H1 (cell line): ENCODE data around the gene PIEZO1. TPM values are rescaled to one million over a fixed set of nuclear protein-coding genes. Genes with fewer than 3 reads are reported as not detected.

ENCODE experiments used
- CTCF ChIA-PET: fragments of 300-600 bp; sonication (Branson Sonifier 250); formaldehyde crosslinking; loops from one replicate; lab custom pipeline; 2021; ENCODE audit not compliant: partially characterized antibody; lab: Charles Lee
- POLR2A ChIA-PET: fragments of 300-600 bp; sonication (Branson Sonifier 250); formaldehyde crosslinking; loops from one replicate; lab custom pipeline; 2021; ENCODE audit warnings: inconsistent platforms; ENCODE audit not compliant: partially characterized antibody; lab: Charles Lee
- DNase-seq, 2 experiments: peaks; one replicate each; pipeline versions ENCODE4 v3.0.0 to v3.0.0-alpha.2; 2010 to 2022; ENCODE audit warnings: low spot score in 2 of 2, low read depth in 1 of 2, mixed read lengths in 1 of 2
- FAIRE-seq: peaks from 2 replicates; lab custom pipeline; 2011; peaks lifted over from hg19 to GRCh38; lab: Jason Lieb, UNC
- H2AFZ ChIP-seq: 2 replicates; pipeline ENCODE4 v1.8.1; 2012; ENCODE audit warnings: low read length, inconsistent platforms
- H2AK5ac ChIP-seq: 2 replicates; pipeline ENCODE4 v1.6.1; 2013; ENCODE audit warnings: low read depth, low read length
- H2BK120ac ChIP-seq: replicated peaks from 2 replicates; pipeline ENCODE3; 2013; ENCODE audit warnings: low read depth, low read length, inconsistent platforms
- H2BK12ac ChIP-seq: 2 replicates; pipeline ENCODE4 v1.6.1; 2013; ENCODE audit warnings: low read depth, low read length
- H2BK15ac ChIP-seq: 2 replicates; pipeline ENCODE4 v1.6.1; 2013; ENCODE audit warnings: low read length
- H2BK20ac ChIP-seq: 2 replicates; pipeline ENCODE4 v1.6.1; 2013; ENCODE audit warnings: low read length
- H2BK5ac ChIP-seq: 2 replicates; pipeline ENCODE4 v1.6.1; 2013; ENCODE audit warnings: low read depth, low read length
- H3K14ac ChIP-seq: 2 replicates; pipeline ENCODE4 v1.6.1; 2013; ENCODE audit warnings: inconsistent platforms; ENCODE audit not compliant: insufficient read length
- H3K18ac ChIP-seq: 2 replicates; pipeline ENCODE4 v1.6.1; 2013; ENCODE audit warnings: low read length; ENCODE audit errors: extremely low read depth
- H3K23ac ChIP-seq: 2 replicates; pipeline ENCODE4 v1.6.1; 2013; ENCODE audit warnings: inconsistent platforms; ENCODE audit not compliant: insufficient read length
- H3K23me2 ChIP-seq: 2 replicates; pipeline ENCODE4 v1.6.1; 2013; ENCODE audit warnings: low read depth, low read length
- H3K27ac ChIP-seq: 2 replicates; pipeline ENCODE4 v1.6.1; 2011; ENCODE audit warnings: low read depth, low read length, inconsistent platforms
- H3K27me3 ChIP-seq, 4 experiments: replicated peaks in 1 of 4; 1 replicate in 1 of 4; 2 replicates in 3 of 4; pipeline versions ENCODE4 v1.6.1 to v1.8.1; 2011 to 2013; ENCODE audit warnings: low read length in 3 of 4, mild to moderate bottlenecking in 3 of 4, inconsistent platforms in 2 of 4, mixed read lengths in 2 of 4, moderate library complexity in 1 of 4; ENCODE audit not compliant: control insufficient read depth in 3 of 4, insufficient read depth in 3 of 4; ENCODE audit errors: extremely low read depth in 1 of 4
- H3K36me3 ChIP-seq, 4 experiments: 2 replicates each; pipeline versions ENCODE4 v1.6.1 to v1.8.1; 2011 to 2013; ENCODE audit warnings: mild to moderate bottlenecking in 4 of 4, low read length in 3 of 4, moderate library complexity in 2 of 4, control low read depth in 1 of 4, inconsistent platforms in 1 of 4; ENCODE audit not compliant: insufficient read depth in 4 of 4, control insufficient read depth in 2 of 4
- H3K4ac ChIP-seq: replicated peaks from 2 replicates; pipeline ENCODE3; 2013; ENCODE audit warnings: low read length, low read depth, mixed read lengths, inconsistent platforms; ENCODE audit not compliant: insufficient read length
- H3K4me1 ChIP-seq, 4 experiments: replicated peaks in 1 of 4; 1 replicate in 1 of 4; 2 replicates in 3 of 4; pipeline versions ENCODE4 v1.6.1 to v1.8.1; 2011 to 2013; ENCODE audit warnings: low read length in 3 of 4, inconsistent platforms in 2 of 4, mixed read lengths in 1 of 4; ENCODE audit not compliant: insufficient read depth in 4 of 4, control insufficient read depth in 3 of 4
- H3K4me2 ChIP-seq, 2 experiments: 2 replicates each; pipeline versions ENCODE4 v1.6.1 to v1.8.1; 2011 to 2013; ENCODE audit warnings: low read depth in 2 of 2, low read length in 2 of 2, control low read depth in 1 of 2, inconsistent platforms in 1 of 2, mild to moderate bottlenecking in 1 of 2; ENCODE audit not compliant: insufficient read depth in 1 of 2
- H3K4me3 ChIP-seq, 4 experiments: fragments of 200-600, 300-600 bp in 1 of 4; sonication (generic), shearing (Covaris generic), sonication (Bioruptor Twin) in 1 of 4; 2 replicates each; pipeline versions ENCODE4 v1.5.1 to v1.8.1; 2011 to 2016; ENCODE audit warnings: low read length in 4 of 4, low read depth in 3 of 4, control low read depth in 2 of 4, inconsistent platforms in 2 of 4, mild to moderate bottlenecking in 2 of 4, mixed read lengths in 1 of 4, moderate library complexity in 1 of 4; ENCODE audit not compliant: insufficient read depth in 2 of 4; ENCODE audit errors: extremely low read depth in 1 of 4
- H3K56ac ChIP-seq: replicated peaks from 2 replicates; pipeline ENCODE3; 2013; ENCODE audit warnings: low read depth, mild to moderate bottlenecking, mixed read lengths, low read length, inconsistent platforms; ENCODE audit not compliant: insufficient read length
- H3K79me1 ChIP-seq: 2 replicates; pipeline ENCODE4 v1.6.1; 2013; ENCODE audit warnings: low read depth, low read length, control low read depth
- H3K79me2 ChIP-seq, 2 experiments: 2 replicates each; pipeline versions ENCODE4 v1.6.1 to v1.8.1; 2012 to 2013; ENCODE audit warnings: low read length in 2 of 2, mild to moderate bottlenecking in 2 of 2, inconsistent platforms in 1 of 2; ENCODE audit not compliant: insufficient read depth in 2 of 2, control insufficient read depth in 1 of 2
- H3K9ac ChIP-seq, 4 experiments: replicated peaks in 1 of 4; 1 replicate in 1 of 4; 2 replicates in 3 of 4; pipeline versions ENCODE4 v1.6.1 to v1.8.1; 2011 to 2013; ENCODE audit warnings: low read depth in 3 of 4, low read length in 3 of 4, control low read depth in 2 of 4, mild to moderate bottlenecking in 2 of 4, moderate library complexity in 2 of 4, inconsistent platforms in 1 of 4; ENCODE audit errors: extremely low read depth in 1 of 4
- H3K9me3 ChIP-seq, 2 experiments: 2 replicates each; pipeline versions ENCODE4 v1.6.1 to v1.8.1; 2012 to 2013; ENCODE audit warnings: mild to moderate bottlenecking in 2 of 2, moderate library complexity in 2 of 2, control low read depth in 1 of 2, inconsistent platforms in 1 of 2, low read depth in 1 of 2, low read length in 1 of 2, mixed read lengths in 1 of 2; ENCODE audit not compliant: insufficient read depth in 2 of 2
- H4K20me1 ChIP-seq, 2 experiments: replicated peaks in 1 of 2; 2 replicates each; pipeline versions ENCODE3 to v1.8.1; 2011 to 2013; ENCODE audit warnings: inconsistent platforms in 2 of 2, low read length in 2 of 2, mild to moderate bottlenecking in 1 of 2; ENCODE audit not compliant: insufficient read depth in 2 of 2, control insufficient read depth in 1 of 2
- H4K5ac ChIP-seq: 2 replicates; pipeline ENCODE4 v1.6.1; 2013; ENCODE audit warnings: low read length, low read depth, mixed read lengths, inconsistent platforms; ENCODE audit not compliant: insufficient read length
- H4K8ac ChIP-seq: 2 replicates; pipeline ENCODE4 v1.8.0; 2013; ENCODE audit warnings: mild to moderate bottlenecking, moderate library complexity, low read length, inconsistent platforms; ENCODE audit not compliant: insufficient read depth; ENCODE audit errors: extremely low read depth
- H4K91ac ChIP-seq: replicated peaks from 2 replicates; pipeline ENCODE3; 2013; ENCODE audit warnings: low read length, mixed read lengths, inconsistent platforms; ENCODE audit not compliant: insufficient read length
- ATF2 ChIP-seq: IDR thresholded peaks from 2 replicates; pipeline ENCODE4 v1.6.1; 2012; ENCODE audit warnings: low read length, inconsistent platforms
- ATF3 ChIP-seq: IDR thresholded peaks from 2 replicates; pipeline ENCODE4 v1.6.1; 2011; ENCODE audit warnings: low read depth, mild to moderate bottlenecking, low read length; ENCODE audit not compliant: insufficient read depth
- CHD2 ChIP-seq: IDR thresholded peaks from 2 replicates; pipeline ENCODE4 v1.6.1; 2012; ENCODE audit warnings: low read length, improper control_type of control experiment
- GABPA ChIP-seq: IDR thresholded peaks from 2 replicates; pipeline ENCODE4 v1.6.1; 2011; ENCODE audit warnings: mild to moderate bottlenecking, low read length, moderate library complexity, borderline replicate concordance; ENCODE audit not compliant: insufficient read depth
- HDAC2 ChIP-seq, 2 experiments: fragments of 300-600 bp in 1 of 2; sonication (generic) in 1 of 2; IDR thresholded peaks; 2 replicates each; pipeline ENCODE4 v1.6.1; 2011 to 2012; ENCODE audit warnings: low read depth in 2 of 2, low read length in 2 of 2, mild to moderate bottlenecking in 2 of 2, moderate library complexity in 2 of 2, borderline replicate concordance in 1 of 2, inconsistent platforms in 1 of 2
- HDAC6 ChIP-seq: IDR thresholded peaks from one replicate; pipeline ENCODE4 v1.7.1; 2012; ENCODE audit warnings: low read depth, mild to moderate bottlenecking, inconsistent platforms, low read length, moderate library complexity
- POLR2A ChIP-seq, 2 experiments: IDR thresholded peaks; 1 replicate in 1 of 2; 2 replicates in 1 of 2; pipeline ENCODE4 v1.6.1; 2011; ENCODE audit warnings: low read depth in 2 of 2, low read length in 2 of 2, mild to moderate bottlenecking in 2 of 2; ENCODE audit errors: control extremely low read depth in 1 of 2
- SIRT6 ChIP-seq: IDR thresholded peaks from one replicate; pipeline ENCODE4 v1.7.1; 2012; ENCODE audit warnings: low read length, inconsistent platforms
- SP2 ChIP-seq: IDR thresholded peaks from 2 replicates; pipeline ENCODE4 v1.6.1; 2012; ENCODE audit warnings: mild to moderate bottlenecking, low read length, inconsistent platforms
- TBP ChIP-seq: IDR thresholded peaks from 2 replicates; pipeline ENCODE4 v1.6.1; 2011; ENCODE audit warnings: low read depth, low read length, improper control_type of control experiment
- WGBS, 2 experiments: shearing (Covaris generic) in 1 of 2; methylation state at CpG; one replicate each; pipeline versions ENCODE4 v1.1.6 to v1.1.7; 2013 to 2015; ENCODE audit warnings: low lambda C conversion rate in 2 of 2, mixed read lengths in 2 of 2, inconsistent platforms in 1 of 2, low coverage in 1 of 2, missing lambda C conversion rate in 1 of 2; ENCODE audit not compliant: insufficient replicate concordance in 2 of 2, insufficient coverage in 1 of 2, insufficient read length in 1 of 2; ENCODE audit errors: extremely low coverage in 1 of 2, missing lambda C conversion rate in 1 of 2; 5-methylcytosine and 5-hydroxymethylcytosine counted together
- polyA plus RNA-seq, 7 experiments: library from polyadenylated mRNA; depleted of rRNA in 3 of 7; stranded (reverse) in 5 of 7; unstranded in 2 of 7; fragments of >200 nt in 5 of 7; fragments of 200-250 nt in 2 of 7; gene quantifications; 1 replicate in 5 of 7; 2 replicates in 1 of 7; 4 replicates in 1 of 7; pipeline versions ENCODE4 v1.2.1 to v1.2.3, GENCODE V29; 2011 to 2013; ENCODE audit warnings: missing spikeins in 2 of 7, mixed read lengths in 2 of 7
- total RNA-seq: library from RNA; stranded (reverse); fragmentation: NEBNext Ultra II Directional; extraction: Animal tissue kit (Norgen Biotek cat#: 25700); gene quantifications from 2 replicates; pipeline ENCODE4 v1.2.1, GENCODE V29; 2021

Gene PIEZO1
- total and polyA plus RNA-seq, 2 of the 8 experiments (the other 6 are each of a cell fraction or from before 2014, with no cell fraction given): 42.3 to 67.5 TPM

- FAIRE-seq (no peak), DNase-seq (no peak)
- Histone ChIP-seq H2BK120ac (no peak overlapping the region), H2BK5ac (no peak overlapping the region), H2BK20ac (no peak overlapping the region), H3K4me1 (peaks cover 0 to 11% (median 7%) of the 10 kb centered on the region in 4 experiments; a peak in 4 of 7 replicates), H2BK12ac (no peak overlapping the region), H3K4me3 (no peak overlapping the region), H3K36me3 (peaks cover 0 to 4% (median 0%) of the 10 kb centered on the region in 4 experiments; a peak in 1 of 8 replicates), H3K27me3 (no peaks in the 10 kb centered on the region), H3K79me2 (no peaks in the 10 kb centered on the region), H3K14ac (no peak overlapping the region), H2AFZ (no peak overlapping the region), H4K8ac (peak overlapping the region; percentile 14; the same call in 1 of the 2 replicates), H3K18ac (no peak overlapping the region), H3K9me3 (no peaks in the 10 kb centered on the region), H2AK5ac (no peak overlapping the region), H4K91ac (no peak overlapping the region), H2BK15ac (no peak overlapping the region), H3K56ac (no peak overlapping the region), H3K27ac (no peak overlapping the region), H4K5ac (no peak overlapping the region), H3K23me2 (no peaks in the 10 kb centered on the region), H3K23ac (no peak overlapping the region), H3K4ac (no peak overlapping the region), H3K9ac (no peak overlapping the region), H3K4me2 (no peak overlapping the region), H3K79me1 (no peaks in the 10 kb centered on the region), H4K20me1 (peaks cover 0 to 7% of the 10 kb centered on the region in 2 experiments)
- POLR2A ChIA-PET: interaction anchor here (2.0 kb wide), 1 partner anchor 69 kb away, joined by 5 read pairs; no protein-coding TSS in a partner anchor
- CTCF ChIA-PET: interaction anchor here (0.6 to 10.0 kb wide), 5 partner anchors 14 to 426 kb away, joined by 3 to 251 read pairs (median 4); no protein-coding TSS in a partner anchor
- 91% methylated on average over 7 of the region's 12 CpGs; no CpG with 5 or more reads in 1 of the 2 experiments for WGBS, 2 experiments
- TF ChIP-seq SIRT6 (no peak), POLR2A (IDR thresholded peaks at IDR 0.05; ENCODE audit: control extremely low read depth in 1 of 2, low read depth in 2 of 2, low read length in 2 of 2) (no peak), GABPA (no peak), HDAC6 (no peak), ATF3 (no peak), HDAC2 (IDR thresholded peaks at IDR 0.05; ENCODE audit: borderline replicate concordance in 1 of 2, low read depth in 2 of 2, low read length in 2 of 2) (no peak), SP2 (no peak), CHD2 (no peak), ATF2 (no peak), TBP (no peak)
Observed at GRCh38 chr16:88740727-88741055, 44.3 kb downstream of the PIEZO1 start.
